Measurements from ENCODE around the gene INPP5K.

Gene INPP5K

GRCh38 chr17:1484676-1485422 is 31.6 kb downstream of the INPP5K start:
- DNase-seq, result no peak

DNA sequence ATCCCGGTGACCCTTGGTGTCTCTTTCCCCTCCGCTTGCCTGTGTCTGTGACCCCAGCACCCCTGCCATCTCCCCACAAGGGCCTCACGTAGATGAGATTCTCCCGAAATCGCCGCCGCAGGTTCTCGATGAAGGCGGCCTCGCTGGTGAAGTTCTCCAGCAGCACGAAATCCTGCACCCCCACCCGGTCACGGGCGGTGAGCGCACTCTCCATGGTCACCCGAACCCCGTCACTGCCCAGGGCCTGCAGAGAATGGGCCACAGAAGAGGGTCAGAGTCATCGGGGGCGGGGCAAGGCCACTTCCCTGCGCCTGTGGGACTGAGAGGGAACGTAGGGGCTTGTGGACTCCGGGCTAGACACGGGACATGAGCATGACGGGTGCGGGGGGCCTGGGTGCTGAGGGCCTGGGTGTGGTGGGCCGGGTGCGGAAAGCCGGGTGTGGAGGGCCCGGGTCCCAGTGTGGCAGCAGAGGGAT is 32.3 kb downstream of the INPP5K start:
- DNase-seq, result no peak

GRCh38 chr17:1482680-1483079 is 33.7 kb downstream of the INPP5K start:
- no peak for DNase-seq

GRCh38 chr17:1481736-1482135 is 34.7 kb downstream of the INPP5K start:
- no peak for DNase-seq

DNA sequence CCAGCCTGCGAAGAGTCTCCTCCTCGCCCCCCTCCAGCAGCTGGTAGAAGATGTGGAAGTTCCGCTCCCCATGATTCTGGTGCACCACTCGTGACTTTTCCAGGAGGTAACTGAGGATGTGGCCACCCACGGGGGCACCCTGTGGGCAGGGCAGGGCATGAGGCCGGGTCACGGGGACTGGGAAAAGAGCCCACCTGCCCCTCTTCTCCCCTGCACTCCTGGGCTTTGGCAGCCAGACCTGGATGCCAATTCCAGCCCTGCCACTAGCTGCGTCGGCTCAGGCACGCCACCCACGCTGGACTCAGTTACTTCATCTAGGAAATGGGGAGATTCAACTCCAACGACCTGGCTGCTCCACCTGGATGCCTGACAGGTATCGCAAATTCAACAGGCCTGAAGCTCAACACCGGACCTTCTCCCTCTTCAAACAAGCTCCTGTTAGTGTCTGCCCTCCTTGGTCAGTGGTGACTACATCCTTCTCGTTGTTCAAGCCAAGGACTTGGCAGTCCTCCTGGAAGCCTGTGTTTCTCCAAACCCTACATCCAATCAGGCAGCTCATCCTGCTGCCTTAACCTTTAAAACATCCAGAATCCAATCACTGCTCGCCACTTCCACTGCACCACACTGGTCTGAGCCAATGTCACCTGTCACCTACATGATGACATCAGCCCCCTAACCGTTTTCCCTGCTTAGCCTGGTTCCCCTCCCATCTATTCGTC is 35.5 kb downstream of the INPP5K start:
- no peak for DNase-seq

DNA sequence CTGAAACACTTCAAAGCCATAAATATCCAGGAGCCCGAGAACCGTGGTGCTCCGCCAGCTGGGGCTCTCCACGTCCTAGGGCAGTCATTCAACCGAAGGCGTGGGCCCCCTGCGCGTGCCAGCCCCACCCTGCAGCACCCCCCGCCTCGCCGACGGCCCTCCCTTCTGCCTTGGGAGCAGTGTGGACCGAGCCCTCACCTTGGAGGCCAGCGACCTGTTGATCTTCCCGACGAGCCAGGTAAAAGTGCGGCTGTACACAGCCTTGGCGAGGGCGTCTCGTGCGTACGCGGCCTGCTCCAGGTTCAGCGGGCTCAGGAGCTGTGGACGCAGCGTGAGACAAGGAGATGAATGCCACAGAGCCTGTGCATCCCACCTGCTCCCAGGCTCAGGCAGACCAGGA is 38.0 kb downstream of the INPP5K start:
- no peak for DNase-seq

- no peak for DNase-seq
Measured at GRCh38 chr17:1475321-1475854, 41.0 kb downstream of the INPP5K start.

GRCh38 chr17:1474402-1475189 is 41.8 kb downstream of the INPP5K start:
- DNase-seq, result no peak

- no peak for DNase-seq
Measured at GRCh38 chr17:1473841-1474240, 42.6 kb downstream of the INPP5K start.

- DNase-seq, result no peak
Measured at GRCh38 chr17:1473170-1473569, 43.2 kb downstream of the INPP5K start.

GRCh38 chr17:1471911-1472821 is 44.2 kb downstream of the INPP5K start:
- DNase-seq, result no peak

- no peak for DNase-seq
Measured at GRCh38 chr17:1471490-1471889, 44.9 kb downstream of the INPP5K start.

- DNase-seq, result no peak
Measured at GRCh38 chr17:1470755-1471462, 45.5 kb downstream of the INPP5K start.

GRCh38 chr17:1470071-1470754 is 46.2 kb downstream of the INPP5K start:
- DNase-seq, result no peak

DNA sequence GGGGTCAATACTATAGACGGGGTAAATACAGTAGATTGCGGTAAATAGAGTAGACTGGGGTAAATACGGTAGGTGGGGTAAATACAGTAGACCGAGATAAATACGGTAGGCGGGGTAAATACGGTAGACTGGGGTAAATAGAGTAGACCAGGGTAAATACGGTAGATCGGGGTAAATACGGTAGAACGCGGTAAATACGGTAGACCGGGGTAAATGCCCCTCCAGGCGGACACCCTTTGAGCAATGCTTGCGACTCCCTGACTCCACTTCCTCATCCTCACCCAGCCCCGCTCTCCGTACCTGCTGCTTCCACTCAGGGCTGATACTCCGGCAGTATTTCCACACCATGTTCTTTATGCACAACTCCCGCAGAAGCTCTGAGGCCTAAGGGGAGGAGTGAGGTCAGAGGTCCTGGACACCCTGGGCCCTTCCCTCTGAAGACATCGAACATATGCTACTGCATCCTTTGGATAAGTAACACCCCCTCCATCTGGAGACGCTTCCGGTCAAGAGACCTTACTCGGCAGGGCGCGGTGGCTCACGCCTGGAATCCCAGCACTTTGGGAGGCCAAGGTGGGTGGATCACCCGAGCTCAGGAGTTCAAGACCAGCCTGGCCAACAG is 47.1 kb downstream of the INPP5K start:
- no peak for DNase-seq

- DNase-seq, result no peak
Measured at GRCh38 chr17:1467898-1468492, 48.4 kb downstream of the INPP5K start.

DNA sequence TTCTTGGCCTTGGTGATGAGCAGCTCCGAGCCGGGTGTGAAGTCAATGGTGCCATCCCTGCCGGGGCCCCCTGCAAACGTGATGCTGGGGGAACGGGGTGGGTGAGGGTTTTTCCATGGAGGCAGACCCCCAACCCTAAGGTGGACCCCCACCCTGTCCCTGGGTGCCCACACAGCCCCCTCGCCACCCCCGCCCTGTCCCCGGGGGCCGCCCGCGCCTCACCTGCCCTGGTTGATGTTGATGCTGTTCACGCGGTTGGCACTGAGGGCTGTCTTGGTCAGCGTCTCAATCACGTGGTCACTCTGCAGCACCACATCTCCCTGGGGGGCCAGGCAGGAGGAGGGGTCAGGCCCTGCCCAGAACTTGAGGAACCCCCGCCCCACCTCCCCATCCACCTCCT is 49.2 kb downstream of the INPP5K start:
- DNase-seq, result no peak

GRCh38 chr17:1464186-1464585 is 52.2 kb downstream of the INPP5K start:
- no peak for DNase-seq

GRCh38 chr17:1462164-1463112 is 54.0 kb downstream of the INPP5K start:
- no peak for DNase-seq
